GM23338 (cell line): ENCODE data around the gene CASP10. TPM values are rescaled to one million over a fixed set of nuclear protein-coding genes. Genes with fewer than 3 reads are reported as not detected.

Experiments used
- ATAC-seq: fragments of 200-7000 bp; cut with Tn5 transposase; 3 replicates; pipeline ENCODE4 v1.9.1; 2020
- DNase-seq: peaks from one replicate; pipeline ENCODE4 v3.0.0-alpha.2; 2015; ENCODE audit warnings: low spot score
- H2AFZ ChIP-seq: fragments of 200-600 bp; sonication (generic); 2 replicates; pipeline ENCODE4 v1.8.0; 2016; ENCODE audit warnings: antibody characterized with exemption, mild to moderate bottlenecking, moderate library complexity
- H3F3A ChIP-seq: fragments of 200-600 bp; sonication (generic); replicated peaks from 2 replicates; pipeline ENCODE4 v1.8.0; 2017; ENCODE audit warnings: antibody characterized with exemption, mixed run types, low read depth
- H3K27ac ChIP-seq: fragments of 200-600 bp; sonication (generic); 2 replicates; pipeline ENCODE4 v1.6.1; 2016; ENCODE audit warnings: low read depth
- H3K27me3 ChIP-seq: fragments of 200-600 bp; sonication (generic); 2 replicates; pipeline ENCODE4 v1.8.0; 2016; ENCODE audit warnings: mild to moderate bottlenecking, mixed run types, moderate library complexity; ENCODE audit not compliant: insufficient read depth
- H3K36me3 ChIP-seq: fragments of 200-600 bp; sonication (generic); 2 replicates; pipeline ENCODE4 v1.8.0; 2016; ENCODE audit warnings: mild to moderate bottlenecking; ENCODE audit not compliant: insufficient read depth
- H3K4me1 ChIP-seq: fragments of 200-600 bp; sonication (generic); 2 replicates; pipeline ENCODE4 v1.8.0; 2016; ENCODE audit warnings: mild to moderate bottlenecking, moderate library complexity; ENCODE audit not compliant: insufficient read depth
- H3K4me2 ChIP-seq: fragments of 200-600 bp; sonication (generic); 2 replicates; pipeline ENCODE4 v1.7.1; 2017; ENCODE audit warnings: mixed run types
- H3K4me3 ChIP-seq: fragments of 200-600 bp; sonication (generic); 2 replicates; pipeline ENCODE4 v1.6.1; 2016; ENCODE audit warnings: mixed run types
- H3K79me2 ChIP-seq: fragments of 200-600 bp; sonication (generic); replicated peaks from 2 replicates; pipeline ENCODE4 v1.8.0; 2017; ENCODE audit warnings: mild to moderate bottlenecking; ENCODE audit not compliant: insufficient read depth
- H3K9me2 ChIP-seq: fragments of 200-600 bp; sonication (generic); 2 replicates; pipeline ENCODE4 v1.8.0; 2017; ENCODE audit not compliant: insufficient read depth
- H4K20me1 ChIP-seq: fragments of 200-600 bp; sonication (generic); replicated peaks from 2 replicates; pipeline ENCODE4 v1.8.0; 2017; ENCODE audit warnings: mild to moderate bottlenecking; ENCODE audit not compliant: insufficient read depth
- H3K27ac Mint-ChIP-seq: 2 replicates; pipeline ENCODE4 v1.8.0; 2020; ENCODE audit warnings: inconsistent platforms, mild to moderate bottlenecking, moderate library complexity, mixed read lengths
- H3K27me3 Mint-ChIP-seq: 3 replicates; pipeline ENCODE4 v1.8.0; 2022; ENCODE audit warnings: low read depth, mild to moderate bottlenecking, moderate library complexity, mixed read lengths, inconsistent platforms; ENCODE audit not compliant: insufficient read depth, poor library complexity
- H3K36me3 Mint-ChIP-seq: 3 replicates; pipeline ENCODE4 v1.8.0; 2021; ENCODE audit warnings: low read depth, mild to moderate bottlenecking, inconsistent platforms, moderate library complexity, mixed read lengths
- H3K4me1 Mint-ChIP-seq: 3 replicates; pipeline ENCODE4 v1.8.0; 2020; ENCODE audit warnings: mild to moderate bottlenecking, inconsistent platforms, mixed read lengths
- H3K4me3 Mint-ChIP-seq: 3 replicates; pipeline ENCODE4 v1.8.0; 2021; ENCODE audit warnings: moderate library complexity, mild to moderate bottlenecking, inconsistent platforms, mixed read lengths
- H3K9me3 Mint-ChIP-seq: 3 replicates; pipeline ENCODE4 v1.8.0; 2020; ENCODE audit warnings: moderate library complexity, mild to moderate bottlenecking, inconsistent platforms, mixed read lengths
- CREB1 ChIP-seq: fragments of 250-450 bp; sonication (Bioruptor Pico); IDR thresholded peaks from 2 replicates; pipeline ENCODE4 v1.5.0; 2020; ENCODE audit warnings: low read depth, mild to moderate bottlenecking, moderate library complexity
- EZH2phosphoT487 ChIP-seq: fragments of 200-600 bp; sonication (generic); IDR thresholded peaks from one replicate; pipeline ENCODE4 v1.8.1; 2018; ENCODE audit warnings: antibody characterized with exemption; ENCODE audit not compliant: unreplicated experiment
- JUNB ChIP-seq: IDR thresholded peaks from one replicate; pipeline ENCODE4 v1.6.1; 2016; ENCODE audit warnings: antibody characterized with exemption; ENCODE audit not compliant: unreplicated experiment
- POLR2AphosphoS5 ChIP-seq: IDR thresholded peaks from 2 replicates; pipeline ENCODE4 v1.6.1; 2016; ENCODE audit warnings: antibody characterized with exemption, low read depth
- STAT1 ChIP-seq: IDR thresholded peaks from one replicate; pipeline ENCODE4 v1.6.1; 2016; ENCODE audit warnings: antibody characterized with exemption; ENCODE audit not compliant: unreplicated experiment
- ZNF114 ChIP-seq: fragments of 250-450 bp; sonication (Bioruptor Pico); IDR thresholded peaks from 2 replicates; pipeline ENCODE4 v1.5.0; 2020; ENCODE audit warnings: mild to moderate bottlenecking, moderate library complexity
- polyA plus RNA-seq: library from polyadenylated mRNA; unstranded; fragments of >200 nt; fragmentation: Nextera tagmentation; extraction: Ambion mirVana; gene quantifications from 2 replicates; pipeline ENCODE4 v1.2.1, GENCODE V29; 2016
- total RNA-seq: library from RNA; depleted of rRNA; stranded (reverse); fragments of >200 nt; shearing (Covaris generic); gene quantifications from 2 replicates; pipeline ENCODE4 v1.2.3, GENCODE V29; 2014
- TF ChIP-seq, protein P1 (sequence below): fragments of 250-450 bp; sonication (Bioruptor Pico); IDR thresholded peaks from 2 replicates; pipeline ENCODE4 v1.5.0; 2020; ENCODE audit warnings: mild to moderate bottlenecking, moderate library complexity
- TF ChIP-seq, protein P2 (sequence below): IDR thresholded peaks from one replicate; pipeline ENCODE4 v1.6.1; 2018; ENCODE audit warnings: antibody characterized with exemption; ENCODE audit not compliant: unreplicated experiment

Gene CASP10
- total and polyA plus RNA-seq, 2 experiments from 2014 or later: 1.9 to 3.5 TPM

DNA sequence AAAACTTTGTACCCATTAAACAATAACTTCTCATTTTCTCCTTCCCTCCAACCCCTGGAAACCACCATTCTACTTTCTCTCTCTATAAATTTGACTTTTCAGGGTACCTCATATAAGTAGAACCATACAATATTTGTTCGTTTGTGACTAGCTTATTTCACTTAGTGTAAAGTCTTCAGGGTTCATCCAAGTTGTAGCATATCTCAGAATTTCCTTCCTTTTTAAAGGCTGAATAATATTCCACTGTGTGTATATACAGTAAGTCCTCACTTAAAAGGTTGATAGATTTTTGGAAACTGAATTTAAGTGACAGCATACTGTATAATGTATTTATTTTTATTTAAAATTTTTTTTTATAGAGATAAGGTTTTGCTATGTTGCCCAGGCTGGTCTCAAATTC is 13.9 kb downstream of the CASP10 start (continued):
- TF ChIP-seq, protein P1, sequence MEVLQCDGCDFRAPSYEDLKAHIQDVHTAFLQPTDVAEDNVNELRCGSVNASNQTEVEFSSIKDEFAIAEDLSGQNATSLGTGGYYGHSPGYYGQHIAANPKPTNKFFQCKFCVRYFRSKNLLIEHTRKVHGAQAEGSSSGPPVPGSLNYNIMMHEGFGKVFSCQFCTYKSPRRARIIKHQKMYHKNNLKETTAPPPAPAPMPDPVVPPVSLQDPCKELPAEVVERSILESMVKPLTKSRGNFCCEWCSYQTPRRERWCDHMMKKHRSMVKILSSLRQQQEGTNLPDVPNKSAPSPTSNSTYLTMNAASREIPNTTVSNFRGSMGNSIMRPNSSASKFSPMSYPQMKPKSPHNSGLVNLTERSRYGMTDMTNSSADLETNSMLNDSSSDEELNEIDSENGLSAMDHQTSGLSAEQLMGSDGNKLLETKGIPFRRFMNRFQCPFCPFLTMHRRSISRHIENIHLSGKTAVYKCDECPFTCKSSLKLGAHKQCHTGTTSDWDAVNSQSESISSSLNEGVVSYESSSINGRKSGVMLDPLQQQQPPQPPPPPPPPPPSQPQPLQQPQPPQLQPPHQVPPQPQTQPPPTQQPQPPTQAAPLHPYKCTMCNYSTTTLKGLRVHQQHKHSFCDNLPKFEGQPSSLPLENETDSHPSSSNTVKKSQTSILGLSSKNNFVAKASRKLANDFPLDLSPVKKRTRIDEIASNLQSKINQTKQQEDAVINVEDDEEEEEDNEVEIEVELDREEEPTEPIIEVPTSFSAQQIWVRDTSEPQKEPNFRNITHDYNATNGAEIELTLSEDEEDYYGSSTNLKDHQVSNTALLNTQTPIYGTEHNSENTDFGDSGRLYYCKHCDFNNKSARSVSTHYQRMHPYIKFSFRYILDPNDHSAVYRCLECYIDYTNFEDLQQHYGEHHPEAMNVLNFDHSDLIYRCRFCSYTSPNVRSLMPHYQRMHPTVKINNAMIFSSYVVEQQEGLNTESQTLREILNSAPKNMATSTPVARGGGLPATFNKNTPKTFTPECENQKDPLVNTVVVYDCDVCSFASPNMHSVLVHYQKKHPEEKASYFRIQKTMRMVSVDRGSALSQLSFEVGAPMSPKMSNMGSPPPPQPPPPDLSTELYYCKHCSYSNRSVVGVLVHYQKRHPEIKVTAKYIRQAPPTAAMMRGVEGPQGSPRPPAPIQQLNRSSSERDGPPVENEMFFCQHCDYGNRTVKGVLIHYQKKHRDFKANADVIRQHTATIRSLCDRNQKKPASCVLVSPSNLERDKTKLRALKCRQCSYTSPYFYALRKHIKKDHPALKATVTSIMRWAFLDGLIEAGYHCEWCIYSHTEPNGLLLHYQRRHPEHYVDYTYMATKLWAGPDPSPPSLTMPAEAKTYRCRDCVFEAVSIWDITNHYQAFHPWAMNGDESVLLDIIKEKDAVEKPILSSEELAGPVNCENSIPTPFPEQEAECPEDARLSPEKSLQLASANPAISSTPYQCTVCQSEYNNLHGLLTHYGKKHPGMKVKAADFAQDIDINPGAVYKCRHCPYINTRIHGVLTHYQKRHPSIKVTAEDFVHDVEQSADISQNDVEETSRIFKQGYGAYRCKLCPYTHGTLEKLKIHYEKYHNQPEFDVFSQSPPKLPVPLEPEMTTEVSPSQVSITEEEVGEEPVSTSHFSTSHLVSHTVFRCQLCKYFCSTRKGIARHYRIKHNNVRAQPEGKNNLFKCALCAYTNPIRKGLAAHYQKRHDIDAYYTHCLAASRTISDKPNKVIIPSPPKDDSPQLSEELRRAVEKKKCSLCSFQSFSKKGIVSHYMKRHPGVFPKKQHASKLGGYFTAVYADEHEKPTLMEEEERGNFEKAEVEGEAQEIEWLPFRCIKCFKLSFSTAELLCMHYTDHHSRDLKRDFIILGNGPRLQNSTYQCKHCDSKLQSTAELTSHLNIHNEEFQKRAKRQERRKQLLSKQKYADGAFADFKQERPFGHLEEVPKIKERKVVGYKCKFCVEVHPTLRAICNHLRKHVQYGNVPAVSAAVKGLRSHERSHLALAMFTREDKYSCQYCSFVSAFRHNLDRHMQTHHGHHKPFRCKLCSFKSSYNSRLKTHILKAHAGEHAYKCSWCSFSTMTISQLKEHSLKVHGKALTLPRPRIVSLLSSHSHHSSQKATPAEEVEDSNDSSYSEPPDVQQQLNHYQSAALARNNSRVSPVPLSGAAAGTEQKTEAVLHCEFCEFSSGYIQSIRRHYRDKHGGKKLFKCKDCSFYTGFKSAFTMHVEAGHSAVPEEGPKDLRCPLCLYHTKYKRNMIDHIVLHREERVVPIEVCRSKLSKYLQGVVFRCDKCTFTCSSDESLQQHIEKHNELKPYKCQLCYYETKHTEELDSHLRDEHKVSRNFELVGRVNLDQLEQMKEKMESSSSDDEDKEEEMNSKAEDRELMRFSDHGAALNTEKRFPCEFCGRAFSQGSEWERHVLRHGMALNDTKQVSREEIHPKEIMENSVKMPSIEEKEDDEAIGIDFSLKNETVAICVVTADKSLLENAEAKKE: no peak
- TF ChIP-seq EZH2phosphoT487: no peak
- no peak for TF ChIP-seq STAT1
- TF ChIP-seq POLR2AphosphoS5: no peak

DNA sequence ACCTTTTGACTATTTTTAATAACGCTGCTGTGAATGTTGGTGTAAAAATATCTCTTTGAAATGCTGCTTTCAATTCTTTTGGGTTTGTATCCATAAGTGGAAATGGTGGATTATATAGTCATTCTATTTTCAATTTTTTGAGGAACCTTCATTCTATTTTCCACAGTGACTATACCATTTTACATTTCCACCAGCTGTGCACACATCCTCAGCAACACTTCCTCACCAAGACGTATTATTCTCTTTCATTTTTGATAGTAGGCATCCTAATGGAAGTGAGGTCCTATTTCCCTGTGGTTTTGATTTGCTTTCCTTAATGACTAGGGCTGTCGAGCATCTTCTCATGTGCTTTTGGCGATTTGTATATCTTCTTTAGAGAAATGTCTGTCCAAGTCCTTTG is 14.8 kb downstream of the CASP10 start:
- no peaks in the 10 kb centered on the region for H3K9me2 ChIP-seq
- Mint-ChIP-seq H3K27ac (no peak overlapping the region), H3K4me1 (peaks cover 4% of the 10 kb centered on the region; the same call in 2 of the 3 replicates), H3K27me3 (no peaks in the 10 kb centered on the region), H3K36me3 (no peaks in the 10 kb centered on the region; the same call in 2 of the 3 replicates), H3K9me3 (no peaks in the 10 kb centered on the region), H3K4me3 (no peak overlapping the region)
- DNase-seq: no peak
- H3K36me3 ChIP-seq: no peaks in the 10 kb centered on the region
- H3K27ac ChIP-seq: no peak overlapping the region
- ATAC-seq: no peak
- H2AFZ ChIP-seq: no peak overlapping the region
- H3K4me3 ChIP-seq: no peak overlapping the region
- TF ChIP-seq CREB1 (CRISPR knock-in tag): no peak
- TF ChIP-seq ZNF114 (CRISPR knock-in tag): no peak
- TF ChIP-seq, protein P2, sequence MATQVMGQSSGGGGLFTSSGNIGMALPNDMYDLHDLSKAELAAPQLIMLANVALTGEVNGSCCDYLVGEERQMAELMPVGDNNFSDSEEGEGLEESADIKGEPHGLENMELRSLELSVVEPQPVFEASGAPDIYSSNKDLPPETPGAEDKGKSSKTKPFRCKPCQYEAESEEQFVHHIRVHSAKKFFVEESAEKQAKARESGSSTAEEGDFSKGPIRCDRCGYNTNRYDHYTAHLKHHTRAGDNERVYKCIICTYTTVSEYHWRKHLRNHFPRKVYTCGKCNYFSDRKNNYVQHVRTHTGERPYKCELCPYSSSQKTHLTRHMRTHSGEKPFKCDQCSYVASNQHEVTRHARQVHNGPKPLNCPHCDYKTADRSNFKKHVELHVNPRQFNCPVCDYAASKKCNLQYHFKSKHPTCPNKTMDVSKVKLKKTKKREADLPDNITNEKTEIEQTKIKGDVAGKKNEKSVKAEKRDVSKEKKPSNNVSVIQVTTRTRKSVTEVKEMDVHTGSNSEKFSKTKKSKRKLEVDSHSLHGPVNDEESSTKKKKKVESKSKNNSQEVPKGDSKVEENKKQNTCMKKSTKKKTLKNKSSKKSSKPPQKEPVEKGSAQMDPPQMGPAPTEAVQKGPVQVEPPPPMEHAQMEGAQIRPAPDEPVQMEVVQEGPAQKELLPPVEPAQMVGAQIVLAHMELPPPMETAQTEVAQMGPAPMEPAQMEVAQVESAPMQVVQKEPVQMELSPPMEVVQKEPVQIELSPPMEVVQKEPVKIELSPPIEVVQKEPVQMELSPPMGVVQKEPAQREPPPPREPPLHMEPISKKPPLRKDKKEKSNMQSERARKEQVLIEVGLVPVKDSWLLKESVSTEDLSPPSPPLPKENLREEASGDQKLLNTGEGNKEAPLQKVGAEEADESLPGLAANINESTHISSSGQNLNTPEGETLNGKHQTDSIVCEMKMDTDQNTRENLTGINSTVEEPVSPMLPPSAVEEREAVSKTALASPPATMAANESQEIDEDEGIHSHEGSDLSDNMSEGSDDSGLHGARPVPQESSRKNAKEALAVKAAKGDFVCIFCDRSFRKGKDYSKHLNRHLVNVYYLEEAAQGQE: no peak
- TF ChIP-seq JUNB: no peak
- no peak overlapping the region for H3K4me2 ChIP-seq
- H3K4me1 ChIP-seq: no peaks in the 10 kb centered on the region
- no peaks in the 10 kb centered on the region for H4K20me1 ChIP-seq
- no peaks in the 10 kb centered on the region for H3F3A ChIP-seq
- no peaks in the 10 kb centered on the region for H3K27me3 ChIP-seq
- H3K79me2 ChIP-seq: no peaks in the 10 kb centered on the region
